HG03060 (cell line): Measurements from ENCODE around the gene NBL1.

ENCODE experiments used
- ATAC-seq: cut with Tn5 transposase; IDR thresholded peaks from one replicate; pipeline ENCODE4 v1.9.1; 2021; ENCODE audit warnings: low read depth, moderate number of reproducible peaks; ENCODE audit not compliant: unreplicated experiment

Gene NBL1

GRCh38 chr1:19644681-19645410 is 735 bp downstream of the NBL1 start:
- no peak for ATAC-seq

- ATAC-seq = no peak
These were observed 1.5 kb downstream of the NBL1 start for GRCh38 chr1:19645411-19646251.

GRCh38 chr1:19646377-19647319 is 2.5 kb downstream of the NBL1 start:
- ATAC-seq = no peak

- ATAC-seq = no peak
These were observed 3.5 kb downstream of the NBL1 start for GRCh38 chr1:19647643-19648042.

GRCh38 chr1:19648239-19648638 is 4.1 kb downstream of the NBL1 start:
- ATAC-seq = no peak

- ATAC-seq = no peak
These were observed 4.6 kb downstream of the NBL1 start for GRCh38 chr1:19648689-19649088.

GRCh38 chr1:19650416-19651140 is 6.5 kb downstream of the NBL1 start:
- ATAC-seq = no peak

GRCh38 chr1:19651141-19651737 is 7.1 kb downstream of the NBL1 start:
- ATAC-seq = no peak

GRCh38 chr1:19654386-19654785 is 10.3 kb downstream of the NBL1 start:
- ATAC-seq = no peak

- no peak for ATAC-seq
These were observed 11.0 kb downstream of the NBL1 start for GRCh38 chr1:19654886-19655717.

- ATAC-seq = no peak
These were observed 11.6 kb downstream of the NBL1 start for GRCh38 chr1:19655718-19656080.

GRCh38 chr1:19656134-19656779 is 12.1 kb downstream of the NBL1 start:
- no peak for ATAC-seq

GRCh38 chr1:19656780-19657466 is 12.8 kb downstream of the NBL1 start:
- ATAC-seq = no peak

- no peak for ATAC-seq
These were observed 13.4 kb downstream of the NBL1 start for GRCh38 chr1:19657511-19657910.

GRCh38 chr1:19658186-19658585 is 14.1 kb downstream of the NBL1 start:
- no peak for ATAC-seq

GRCh38 chr1:19661721-19662228 is 17.7 kb downstream of the NBL1 start:
- no peak for ATAC-seq

GRCh38 chr1:19662313-19662712 is 18.2 kb downstream of the NBL1 start:
- no peak for ATAC-seq
